Limb (tissue), 2 donors: ENCODE measurements around the gene ATRNL1.
"Not testable (repeated sequence)": the region's sequence is repeated elsewhere in the genome, so short reads cannot be mapped to it uniquely, and the experiment has no call there.

Experiments
- DNase-seq, 2 donors: peaks; one replicate each; pipeline ENCODE4 v3.0.0-alpha.2; 2016; ENCODE audit errors: extremely low spot score in 2 of 2

ATRNL1 gene

GRCh38 chr10:115422624-115423023 is 329.5 kb downstream of the ATRNL1 start:
- no peak for DNase-seq

DNA sequence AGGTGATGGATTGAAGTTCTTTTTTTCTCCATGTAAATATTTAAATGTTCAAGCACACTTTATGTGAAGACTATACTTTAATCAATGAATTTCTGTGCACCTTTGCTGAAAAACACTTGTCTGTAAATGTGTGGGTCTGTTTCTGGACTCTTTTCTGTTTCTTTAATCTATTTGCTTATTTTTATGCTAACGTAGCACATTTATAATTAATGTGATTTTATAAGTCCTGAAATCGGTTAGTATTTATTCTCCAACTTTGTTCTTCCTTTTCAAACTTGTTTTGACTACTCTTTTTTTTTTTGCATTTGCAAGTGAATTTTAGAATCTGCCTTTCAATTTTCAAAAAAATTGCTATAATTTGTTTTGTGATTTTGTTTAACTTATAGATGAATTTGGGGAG is 334.4 kb downstream of the ATRNL1 start:
- no peak for DNase-seq

DNA sequence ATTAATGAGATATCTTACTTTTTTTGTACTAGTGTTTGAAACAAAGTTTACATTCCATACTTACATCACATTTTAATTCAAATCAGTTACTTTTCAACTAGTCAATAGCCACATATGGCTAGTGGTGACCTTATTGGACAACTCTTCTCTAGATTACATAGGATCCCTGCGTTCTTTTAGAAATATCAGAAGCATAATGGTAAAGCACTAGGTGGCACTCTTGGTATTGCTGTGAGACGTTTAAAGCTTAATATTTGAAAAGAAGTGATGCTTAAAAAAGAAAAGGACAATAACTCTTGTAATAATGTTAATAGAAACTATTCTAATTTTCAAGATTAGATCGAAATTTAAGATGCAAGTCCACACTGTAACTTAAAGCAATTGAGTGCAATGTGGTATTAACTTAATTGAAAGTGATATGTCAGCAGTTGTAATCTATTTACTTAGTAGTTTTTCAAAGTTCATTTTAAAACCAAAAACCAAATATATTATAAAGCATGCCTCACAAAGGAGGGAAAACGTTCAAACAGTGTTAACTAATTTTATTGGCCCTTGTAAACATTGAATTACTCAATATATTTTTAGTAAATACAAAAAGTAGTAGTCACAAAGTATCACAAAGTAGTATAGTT is 339.1 kb downstream of the ATRNL1 start:
- peak in 1 of 2 donors; percentile 60 for DNase-seq

- DNase-seq: no peak
Measured at GRCh38 chr10:115436999-115437398, 343.8 kb downstream of the ATRNL1 start.

- DNase-seq: no peak
Measured at GRCh38 chr10:115441907-115442545, 348.9 kb downstream of the ATRNL1 start.

GRCh38 chr10:115456812-115457211 is 363.6 kb downstream of the ATRNL1 start:
- DNase-seq: no peak

- no peak for DNase-seq
Measured at GRCh38 chr10:115483294-115483693, 390.1 kb downstream of the ATRNL1 start.

DNA sequence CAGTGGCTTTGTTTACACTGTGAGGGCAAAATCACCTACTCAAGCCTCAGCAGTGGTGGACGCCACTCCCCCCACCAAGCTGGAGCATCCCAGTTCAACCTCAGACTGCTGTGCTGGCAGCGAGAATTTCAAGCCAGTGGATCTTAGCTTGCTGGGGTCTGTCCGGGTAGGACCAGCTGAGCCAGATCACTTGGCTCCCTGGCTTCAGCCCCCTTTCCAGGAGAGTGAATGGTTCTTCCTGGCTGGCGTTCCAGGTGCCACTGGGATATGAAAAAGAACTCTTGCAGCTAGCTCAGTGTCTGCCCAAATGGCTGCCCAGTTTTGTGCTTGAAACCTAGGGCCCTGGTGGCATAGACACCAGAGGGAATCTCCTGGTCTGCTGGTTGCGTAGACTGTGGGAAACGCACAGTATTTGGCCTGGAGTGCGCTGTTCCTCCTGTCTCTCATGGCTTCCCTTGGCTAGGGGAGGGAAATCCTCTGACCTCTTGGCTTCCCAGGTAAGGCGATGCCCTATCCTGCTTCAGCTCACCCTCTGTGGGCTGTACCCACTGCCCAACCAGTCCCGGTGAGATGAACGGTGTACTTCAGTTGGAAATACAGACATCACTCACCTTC is 398.5 kb downstream of the ATRNL1 start:
- no peak for DNase-seq

- no peak for DNase-seq
Measured at GRCh38 chr10:115503546-115503945, 410.4 kb downstream of the ATRNL1 start.

DNA sequence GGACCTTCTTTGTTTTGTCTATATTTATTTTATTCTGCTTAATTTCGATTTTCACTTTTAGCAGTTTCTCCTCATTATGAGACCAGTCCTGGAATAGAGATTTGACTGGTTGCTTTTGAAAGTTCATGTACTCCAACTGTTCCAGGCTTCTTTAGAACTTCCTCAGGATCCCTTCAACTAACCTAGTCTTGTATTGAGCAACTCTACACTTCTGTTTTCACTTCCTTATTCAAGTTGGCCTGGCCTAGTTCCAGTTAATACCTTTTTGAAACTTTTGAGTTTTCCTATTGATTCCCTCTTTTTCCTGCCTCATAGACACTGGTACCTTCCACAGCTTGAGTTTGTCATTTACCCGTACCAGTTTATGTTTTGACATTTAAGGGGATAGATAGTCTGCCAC is 421.7 kb downstream of the ATRNL1 start:
- no peak for DNase-seq

GRCh38 chr10:115525141-115525540 is 432.0 kb downstream of the ATRNL1 start:
- no peak for DNase-seq

- DNase-seq: not testable (repeated sequence)
Measured at GRCh38 chr10:115527682-115528081, 434.5 kb downstream of the ATRNL1 start.

DNA sequence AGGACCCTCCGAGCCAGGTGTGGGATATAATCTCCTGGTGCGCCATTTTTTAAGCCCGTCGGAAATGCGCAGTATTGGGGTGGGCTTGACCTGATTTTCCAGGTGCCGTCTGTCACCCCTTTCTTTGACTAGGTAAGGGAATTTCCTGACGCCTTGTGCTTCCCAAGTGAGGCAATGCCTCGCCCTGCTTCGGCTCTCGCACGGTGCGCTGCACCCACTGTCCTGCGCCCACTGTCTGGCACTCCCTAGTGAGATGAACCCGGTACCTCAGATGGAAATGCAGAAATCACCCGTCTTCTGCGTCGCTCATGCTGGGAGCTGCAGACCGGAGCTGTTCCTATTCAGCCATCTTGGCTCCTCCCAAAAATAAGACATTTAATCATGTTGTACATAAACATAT is 443.2 kb downstream of the ATRNL1 start:
- DNase-seq: not testable (repeated sequence)

- DNase-seq: no peak
Measured at GRCh38 chr10:115539142-115539762, 446.1 kb downstream of the ATRNL1 start.

DNA sequence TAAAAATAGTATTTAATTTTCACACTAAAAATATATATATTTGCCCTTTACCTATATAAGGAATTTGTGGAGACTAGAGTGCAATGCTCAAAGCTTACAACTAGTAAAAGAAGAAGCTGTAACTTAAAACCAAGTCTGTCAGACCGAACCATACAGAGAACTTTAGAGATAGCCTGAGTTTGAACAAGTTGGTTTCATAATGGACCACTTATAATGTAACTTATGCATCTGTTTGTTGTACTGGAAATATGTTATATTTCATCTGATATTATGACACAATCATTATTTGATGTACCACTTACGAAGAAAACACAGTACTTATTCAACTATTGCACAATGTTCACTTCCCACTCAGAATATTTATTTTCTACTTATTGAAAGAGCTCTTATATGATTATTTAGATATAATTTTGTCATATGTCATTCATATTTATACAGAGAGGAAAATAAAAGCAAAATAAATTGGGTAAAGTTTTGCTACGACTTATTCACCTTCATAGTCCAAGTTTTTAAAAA is 462.8 kb downstream of the ATRNL1 start:
- no peak for DNase-seq

DNA sequence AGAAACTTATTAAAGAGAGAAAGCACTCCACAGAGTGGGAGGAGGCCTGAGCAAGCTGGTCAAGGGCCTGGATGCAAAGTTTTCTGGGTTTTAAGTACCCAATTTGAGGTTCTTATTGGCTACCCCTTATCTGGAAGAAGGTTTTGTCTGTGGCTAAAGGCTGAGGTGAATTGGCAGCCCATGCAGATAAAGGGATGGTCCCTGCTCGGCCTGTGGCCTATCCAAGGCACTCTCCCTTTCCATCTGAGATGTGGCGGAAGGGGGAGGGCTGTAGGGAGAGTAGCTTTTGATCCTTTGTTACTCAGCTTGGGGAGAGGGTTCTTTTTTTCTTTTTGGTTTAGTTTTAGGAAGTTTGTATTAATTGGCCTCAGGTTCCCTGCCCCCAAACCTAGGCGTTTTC is 465.1 kb downstream of the ATRNL1 start:
- DNase-seq: no peak

DNA sequence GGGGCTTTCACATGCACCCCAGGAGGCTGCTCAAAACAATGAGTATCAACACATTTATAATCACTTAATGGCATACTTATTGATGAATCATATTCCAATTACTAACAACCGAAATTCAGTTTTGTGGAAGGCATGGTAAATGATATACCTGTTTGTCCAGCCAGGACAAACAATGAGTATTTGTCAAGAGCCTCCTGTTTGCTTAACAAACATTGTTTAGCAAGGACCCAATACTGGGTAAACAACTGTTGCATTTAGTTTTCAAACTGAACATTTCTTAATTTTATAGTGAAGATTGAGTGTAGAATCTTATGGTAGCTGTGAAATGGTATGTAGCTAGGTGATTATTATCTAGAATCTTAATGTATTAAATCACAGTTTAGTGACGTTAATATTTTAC is 473.7 kb downstream of the ATRNL1 start:
- DNase-seq: no peak

DNA sequence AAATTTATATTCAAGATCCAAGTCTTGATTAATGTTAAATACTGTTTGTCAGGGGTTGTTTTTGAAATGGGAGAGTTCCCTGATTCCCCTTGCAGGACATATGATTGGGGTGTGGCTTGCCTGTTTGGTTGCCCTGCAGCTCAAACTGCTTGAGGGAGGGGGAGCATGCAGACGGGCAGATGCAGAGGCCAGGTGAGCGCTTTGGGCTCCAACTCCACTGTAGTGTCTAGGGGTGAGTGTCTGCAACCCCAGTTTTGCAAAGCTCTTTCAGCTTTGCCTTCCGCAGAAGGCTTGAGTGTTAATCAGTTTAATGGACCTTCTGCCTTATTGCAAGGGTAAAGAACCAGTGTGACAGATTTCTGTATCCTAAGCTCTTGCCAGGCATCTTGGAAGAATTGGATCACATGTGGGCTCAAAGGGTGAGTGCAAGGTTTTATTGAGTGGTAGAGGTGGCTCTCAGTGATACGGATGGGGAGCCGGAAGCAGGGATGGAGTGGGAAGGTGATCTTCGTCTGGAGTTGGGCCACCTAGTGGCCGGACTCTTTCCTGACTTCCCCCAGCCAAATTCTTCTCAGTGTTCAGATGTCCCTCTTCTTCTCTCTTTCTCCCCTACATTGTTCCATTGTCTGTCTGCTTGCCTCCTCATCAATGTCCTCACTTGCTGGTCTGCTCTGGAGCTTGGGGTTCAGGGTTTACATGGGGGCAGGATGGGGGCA is 479.7 kb downstream of the ATRNL1 start:
- no peak for DNase-seq

DNA sequence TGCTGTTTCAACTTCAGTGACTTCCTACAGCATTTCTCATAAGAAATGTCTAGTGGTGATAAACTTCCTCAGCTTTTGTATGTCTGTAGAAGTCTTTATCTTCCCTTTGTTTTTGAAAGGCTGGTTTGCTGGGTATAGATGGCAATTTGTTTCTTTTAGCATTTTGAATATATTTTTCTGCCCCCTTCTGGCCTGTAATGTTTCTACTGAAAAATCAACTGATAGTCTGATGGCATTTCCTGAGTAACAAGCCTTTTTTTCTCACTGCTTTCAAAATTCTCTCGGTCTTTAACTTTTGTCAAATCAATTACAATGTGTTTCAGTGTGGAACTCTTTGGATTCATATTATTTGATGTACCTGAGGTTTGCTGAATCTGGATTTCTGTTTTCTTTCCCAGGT is 487.1 kb downstream of the ATRNL1 start:
- DNase-seq: no peak

DNA sequence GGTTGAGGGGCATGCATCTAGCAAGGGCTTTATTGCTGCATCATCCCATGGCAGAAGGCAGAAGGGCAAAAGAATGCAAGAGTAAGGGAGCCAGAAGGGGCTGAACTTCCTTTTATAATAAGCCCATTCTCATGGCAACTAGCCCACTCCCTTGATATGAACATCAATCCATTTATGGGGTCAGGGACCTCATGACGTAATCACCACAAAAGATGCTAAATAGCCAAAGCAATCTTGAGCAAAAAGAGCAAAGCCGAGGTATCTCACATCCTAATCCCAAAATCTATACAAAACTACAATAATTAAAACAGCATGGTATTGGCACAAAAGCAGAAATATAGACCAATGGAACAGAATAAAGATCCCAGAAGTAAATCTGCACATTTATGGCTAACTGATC is 499.9 kb downstream of the ATRNL1 start:
- no peak for DNase-seq

DNA sequence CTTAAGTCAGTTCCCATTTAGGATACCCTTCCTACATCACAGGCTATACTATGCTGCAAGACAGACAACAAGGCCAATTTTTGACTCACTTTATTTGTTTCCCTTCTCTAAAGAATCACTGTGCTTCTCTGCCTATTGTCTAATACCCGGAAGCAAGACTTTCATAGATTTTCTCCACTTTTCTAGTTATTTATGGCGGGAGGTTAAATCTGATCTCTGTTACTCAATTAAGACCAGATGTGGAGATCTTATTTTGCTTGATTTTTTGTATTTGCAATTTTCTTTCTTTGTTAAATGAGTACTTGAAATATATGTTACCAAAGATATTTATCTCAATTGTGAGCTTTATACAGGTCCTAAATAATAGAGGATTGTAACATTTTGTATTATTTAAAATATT is 511.5 kb downstream of the ATRNL1 start:
- DNase-seq: peak in 1 of 2 donors; percentile 14

- DNase-seq: peak in 1 of 2 donors; percentile 33
Measured at GRCh38 chr10:115606086-115606485, 512.9 kb downstream of the ATRNL1 start.
